Body of pancreas (tissue), 4 donors: Measurements from ENCODE around the gene ASB7. TPM values are rescaled to one million over a fixed set of nuclear protein-coding genes. Genes with fewer than 3 reads are reported as not detected.
"Not testable (repeated sequence)": the region's sequence is repeated elsewhere in the genome, so short reads cannot be mapped to it uniquely, and the experiment has no call there.

Experiments used
- ATAC-seq: fragments of 150-250 bp; one replicate; pipeline ENCODE4 v1.9.1; 2016
- DNase-seq, 4 donors: peaks; one replicate each; pipeline ENCODE4 v3.0.0-alpha.2; 2019
- H3K27ac ChIP-seq, 4 donors: fragments of 200-600 bp; sonication (generic); 1 replicate in 3 of 4; 2 replicates in 1 of 4; pipeline versions ENCODE4 v1.5.1 to v1.6.1; 2016 to 2019; ENCODE audit warnings: mild to moderate bottlenecking in 1 of 4, mixed read lengths in 1 of 4, moderate library complexity in 1 of 4
- H3K27me3 ChIP-seq, 2 donors: fragments of 200-600 bp; sonication (generic); one replicate each; pipeline ENCODE4 v1.6.0; 2016; ENCODE audit warnings: mild to moderate bottlenecking in 1 of 2
- H3K36me3 ChIP-seq, 2 donors: fragments of 200-600 bp; sonication (generic); replicated peaks in 1 of 2; 2 replicates each; pipeline ENCODE4 v1.5.1; 2016; ENCODE audit warnings: low read depth in 2 of 2; ENCODE audit not compliant: insufficient read depth in 1 of 2
- H3K4me1 ChIP-seq: fragments of 200-600 bp; sonication (generic); one replicate; pipeline ENCODE4 v1.6.0; 2016
- H3K4me3 ChIP-seq, 2 donors: fragments of 200-600 bp; sonication (generic); 1 replicate in 1 of 2; 2 replicates in 1 of 2; pipeline ENCODE4 v1.5.1; 2016 to 2019
- H3K9me3 ChIP-seq, 3 donors: fragments of 200-600 bp; sonication (generic); 1 replicate in 2 of 3; 2 replicates in 1 of 3; pipeline ENCODE4 v1.5.1; 2016
- CTCF ChIP-seq, 7 experiments: fragments of 450-650 bp in 4 of 7; fragments of 200-600 bp in 3 of 7; sonication (generic) in 3 of 7; IDR thresholded peaks; one replicate each; pipeline ENCODE4 v1.5.1; 2016 to 2019; ENCODE audit warnings: antibody characterized with exemption in 7 of 7
- POLR2A ChIP-seq, 3 donors: fragments of 450-650 bp; IDR thresholded peaks; one replicate each; pipeline ENCODE4 v1.6.1; 2016; ENCODE audit warnings: antibody characterized with exemption in 3 of 3, mild to moderate bottlenecking in 2 of 3
- WGBS, 2 donors: methylation state at CpG; one replicate each; pipeline ENCODE4 v1.1.5; 2017; 5-methylcytosine and 5-hydroxymethylcytosine counted together
- intact Hi-C: fragments of 100-400 bp; cut with DNase I; formaldehyde crosslinking; loops from one replicate; pipeline ENCODE4 v1.15.1; 2023
- total RNA-seq, 2 donors: library from RNA; depleted of rRNA; stranded (reverse); fragments of >200 nt; gene quantifications; one replicate each; pipeline ENCODE4 v1.1.0, GENCODE V29; 2016

Gene ASB7
- total RNA-seq, 2 donors from 2014 or later = 7.6 to 8.6 TPM

- WGBS, 2 donors = 91 to 94% methylated on average over 4 of the region's 4 CpGs
- H3K36me3 ChIP-seq = no peaks in the 10 kb centered on the region
- H3K4me3 ChIP-seq = no peak overlapping the region
- DNase-seq = no peak
- H3K27me3 ChIP-seq = no peaks in the 10 kb centered on the region
- intact Hi-C loops = no loop called here
- ATAC-seq = no peak
- no peaks in the 10 kb centered on the region for H3K9me3 ChIP-seq
- TF ChIP-seq POLR2A (IDR thresholded peaks at IDR 0.05) (no peak), CTCF (IDR thresholded peaks at IDR 0.05) (no peak)
- H3K4me1 ChIP-seq = peaks cover 7% of the 10 kb centered on the region
- H3K27ac ChIP-seq = no peak overlapping the region
Observed at GRCh38 chr15:100580414-100580813, 22.0 kb upstream of the ASB7 start.

GRCh38 chr15:100588638-100589242 lies 13.6 kb upstream of the ASB7 start:
- no peaks in the 10 kb centered on the region for H3K4me1 ChIP-seq
- no peak for ATAC-seq
- no peaks in the 10 kb centered on the region for H3K27me3 ChIP-seq
- no peak for TF ChIP-seq POLR2A (IDR thresholded peaks at IDR 0.05)
- TF ChIP-seq CTCF (IDR thresholded peaks at IDR 0.05) = no peak
- H3K27ac ChIP-seq = no peak overlapping the region
- H3K9me3 ChIP-seq = no peaks in the 10 kb centered on the region
- H3K4me3 ChIP-seq = no peak overlapping the region
- WGBS, 2 donors = 83 to 91% methylated on average over 1 of the region's 1 CpG
- no peak for DNase-seq
- H3K36me3 ChIP-seq = no peaks in the 10 kb centered on the region
- intact Hi-C loops = no loop called here

- H3K4me3 ChIP-seq, intact Hi-C loops, ATAC-seq, H3K9me3 ChIP-seq, H3K36me3 ChIP-seq, H3K27me3 ChIP-seq, H3K4me1 ChIP-seq, DNase-seq, H3K27ac ChIP-seq: not testable (repeated sequence)
- 93 to 95% methylated on average over 2 of the region's 2 CpGs for WGBS, 2 donors
Observed at GRCh38 chr15:100591163-100591562, 11.2 kb upstream of the ASB7 start.

GRCh38 chr15:100591835-100592234 lies 10.6 kb upstream of the ASB7 start:
- Histone ChIP-seq H3K36me3 (no peaks in the 10 kb centered on the region), H3K4me3 (no peak overlapping the region), H3K9me3 (no peaks in the 10 kb centered on the region), H3K4me1 (peaks cover 4% of the 10 kb centered on the region), H3K27ac (no peak overlapping the region), H3K27me3 (no peaks in the 10 kb centered on the region)
- no peak for TF ChIP-seq CTCF (IDR thresholded peaks at IDR 0.05)
- no peak for TF ChIP-seq POLR2A (IDR thresholded peaks at IDR 0.05)
- ATAC-seq (no peak), DNase-seq (no peak)
- intact Hi-C loops = no loop called here
- WGBS, 2 donors = 65 to 67% methylated on average over 2 of the region's 2 CpGs

- DNase-seq = no peak
- 79 to 90% methylated on average over 3 of the region's 3 CpGs for WGBS, 2 donors
- no peaks in the 10 kb centered on the region for H3K36me3 ChIP-seq
- ATAC-seq = no peak
- H3K9me3 ChIP-seq = no peaks in the 10 kb centered on the region
- no peak overlapping the region for H3K4me3 ChIP-seq
- no peaks in the 10 kb centered on the region for H3K27me3 ChIP-seq
- no peak overlapping the region for H3K27ac ChIP-seq
- peaks cover 4% of the 10 kb centered on the region for H3K4me1 ChIP-seq
- TF ChIP-seq CTCF (IDR thresholded peaks at IDR 0.05) (no peak), POLR2A (IDR thresholded peaks at IDR 0.05) (no peak)
- intact Hi-C loops = no loop called here
Observed at GRCh38 chr15:100592898-100593297, 9.5 kb upstream of the ASB7 start.
